Muscle layer of duodenum (tissue), 2 donors: ENCODE measurements around the gene CNTN5.
"Not testable (repeated sequence)": the region's sequence is repeated elsewhere in the genome, so short reads cannot be mapped to it uniquely, and the experiment has no call there.

Experiments used
- H3K27ac ChIP-seq: one replicate; pipeline ENCODE4 v1.7.0; 2013; ENCODE audit warnings: mild to moderate bottlenecking, low read length
- H3K27me3 ChIP-seq: one replicate; pipeline ENCODE4 v1.7.0; 2013; ENCODE audit warnings: low read depth, mild to moderate bottlenecking, control low read depth, low read length
- H3K36me3 ChIP-seq, 2 donors: one replicate each; pipeline ENCODE4 v1.7.0; 2013; ENCODE audit warnings: low read length in 2 of 2, control low read depth in 1 of 2, mild to moderate bottlenecking in 1 of 2; ENCODE audit not compliant: insufficient read depth in 2 of 2, control insufficient read depth in 1 of 2
- H3K4me1 ChIP-seq, 2 donors: one replicate each; pipeline ENCODE4 v1.7.0; 2013; ENCODE audit warnings: low read length in 2 of 2, mild to moderate bottlenecking in 2 of 2, control low read depth in 1 of 2, moderate library complexity in 1 of 2; ENCODE audit not compliant: insufficient read depth in 2 of 2, control insufficient read depth in 1 of 2
- H3K4me3 ChIP-seq, 2 donors: one replicate each; pipeline ENCODE4 v1.7.0; 2013; ENCODE audit warnings: low read length in 2 of 2, low read depth in 1 of 2, mild to moderate bottlenecking in 1 of 2
- H3K9me3 ChIP-seq, 2 donors: one replicate each; pipeline ENCODE4 v1.7.0; 2013; ENCODE audit warnings: low read length in 2 of 2, control low read depth in 1 of 2, mild to moderate bottlenecking in 1 of 2; ENCODE audit not compliant: control insufficient read depth in 1 of 2
- donor health status: healthy.

The CNTN5 gene

GRCh38 chr11:99795999-99796398, 775.2 kb downstream of the CNTN5 start:
- H3K9me3 ChIP-seq: no peaks in the 10 kb centered on the region
- no peaks in the 10 kb centered on the region for H3K27me3 ChIP-seq
- no peak overlapping the region for H3K27ac ChIP-seq
- H3K4me3 ChIP-seq: no peak overlapping the region
- no peaks in the 10 kb centered on the region for H3K36me3 ChIP-seq
- no peaks in the 10 kb centered on the region for H3K4me1 ChIP-seq

- Histone ChIP-seq H3K27ac (no peak overlapping the region), H3K9me3 (no peaks in the 10 kb centered on the region), H3K4me1 (no peaks in the 10 kb centered on the region), H3K27me3 (no peaks in the 10 kb centered on the region), H3K4me3 (no peak overlapping the region), H3K36me3 (no peaks in the 10 kb centered on the region)
Observed at GRCh38 chr11:99803501-99803900, 782.8 kb downstream of the CNTN5 start.

- no peak overlapping the region for H3K27ac ChIP-seq
- no peaks in the 10 kb centered on the region for H3K36me3 ChIP-seq
- H3K9me3 ChIP-seq: no peaks in the 10 kb centered on the region
- no peaks in the 10 kb centered on the region for H3K4me1 ChIP-seq
- H3K27me3 ChIP-seq: no peaks in the 10 kb centered on the region
- no peak overlapping the region for H3K4me3 ChIP-seq
Observed at GRCh38 chr11:99812516-99812915, 791.8 kb downstream of the CNTN5 start.

GRCh38 chr11:99814021-99814420, 793.3 kb downstream of the CNTN5 start:
- Histone ChIP-seq H3K4me3 (no peak overlapping the region), H3K36me3 (no peaks in the 10 kb centered on the region), H3K9me3 (no peaks in the 10 kb centered on the region), H3K4me1 (no peaks in the 10 kb centered on the region), H3K27me3 (no peaks in the 10 kb centered on the region), H3K27ac (no peak overlapping the region)

GRCh38 chr11:99814738-99815137, 794.0 kb downstream of the CNTN5 start:
- no peak overlapping the region for H3K27ac ChIP-seq
- no peaks in the 10 kb centered on the region for H3K36me3 ChIP-seq
- H3K4me1 ChIP-seq: no peaks in the 10 kb centered on the region
- H3K4me3 ChIP-seq: no peak overlapping the region
- no peaks in the 10 kb centered on the region for H3K9me3 ChIP-seq
- H3K27me3 ChIP-seq: no peaks in the 10 kb centered on the region

- Histone ChIP-seq H3K27ac (no peak overlapping the region), H3K36me3 (no peaks in the 10 kb centered on the region), H3K9me3 (no peaks in the 10 kb centered on the region), H3K4me1 (no peaks in the 10 kb centered on the region), H3K4me3 (no peak overlapping the region), H3K27me3 (no peaks in the 10 kb centered on the region)
Observed at GRCh38 chr11:99818991-99819390, 798.2 kb downstream of the CNTN5 start.

- no peak overlapping the region for H3K27ac ChIP-seq
- no peaks in the 10 kb centered on the region for H3K4me1 ChIP-seq
- H3K27me3 ChIP-seq: no peaks in the 10 kb centered on the region
- H3K36me3 ChIP-seq: no peaks in the 10 kb centered on the region
- H3K4me3 ChIP-seq: no peak overlapping the region
- no peaks in the 10 kb centered on the region for H3K9me3 ChIP-seq
Observed at GRCh38 chr11:99822846-99823565, 802.3 kb downstream of the CNTN5 start.

GRCh38 chr11:99836739-99837138, 816.0 kb downstream of the CNTN5 start:
- not testable (repeated sequence) for H3K9me3 ChIP-seq, H3K4me3 ChIP-seq

GRCh38 chr11:99841885-99842284, 821.1 kb downstream of the CNTN5 start:
- Histone ChIP-seq H3K9me3 (no peaks in the 10 kb centered on the region), H3K4me1 (no peaks in the 10 kb centered on the region), H3K27me3 (no peaks in the 10 kb centered on the region), H3K36me3 (no peaks in the 10 kb centered on the region), H3K4me3 (no peak overlapping the region), H3K27ac (no peak overlapping the region)

More at GRCh38 chr11:99836739-99837138, 816.0 kb downstream of the CNTN5 start:
- not testable (repeated sequence) for H3K27me3 ChIP-seq, H3K36me3 ChIP-seq, H3K27ac ChIP-seq, H3K4me1 ChIP-seq

- Histone ChIP-seq H3K9me3 (no peaks in the 10 kb centered on the region), H3K27ac (no peak overlapping the region), H3K4me3 (no peak overlapping the region), H3K36me3 (no peaks in the 10 kb centered on the region), H3K27me3 (no peaks in the 10 kb centered on the region), H3K4me1 (no peaks in the 10 kb centered on the region)
Observed at GRCh38 chr11:99865951-99866350, 845.2 kb downstream of the CNTN5 start.

- Histone ChIP-seq H3K27ac (no peak overlapping the region), H3K9me3 (no peaks in the 10 kb centered on the region), H3K27me3 (no peaks in the 10 kb centered on the region), H3K36me3 (no peaks in the 10 kb centered on the region), H3K4me1 (no peaks in the 10 kb centered on the region), H3K4me3 (no peak overlapping the region)
Observed at GRCh38 chr11:99881610-99882009, 860.9 kb downstream of the CNTN5 start.

- H3K9me3 ChIP-seq: no peaks in the 10 kb centered on the region
- no peak overlapping the region for H3K4me3 ChIP-seq
- H3K36me3 ChIP-seq: no peaks in the 10 kb centered on the region
- H3K4me1 ChIP-seq: no peaks in the 10 kb centered on the region
- no peaks in the 10 kb centered on the region for H3K27me3 ChIP-seq
- no peak overlapping the region for H3K27ac ChIP-seq
Observed at GRCh38 chr11:99884750-99885149, 864.0 kb downstream of the CNTN5 start.
